B cell (primary cell): ENCODE data around the gene OAT.

Experiments used
- CTCF ChIP-seq: fragments of 200-600 bp; IDR thresholded peaks from one replicate; pipeline ENCODE4 v1.8.0; 2022; ENCODE audit warnings: antibody characterized with exemption, mild to moderate bottlenecking
- EZH2 ChIP-seq: IDR thresholded peaks from 2 replicates; pipeline ENCODE4 v1.6.1; 2012; ENCODE audit warnings: borderline replicate concordance, low read depth, mild to moderate bottlenecking, moderate library complexity, low read length; ENCODE audit not compliant: insufficient read depth, poor library complexity, severe bottlenecking

- TF ChIP-seq EZH2 (no peak), CTCF (no peak)
These were observed 25.9 kb downstream of the OAT start for GRCh38 chr10:124392626-124393342.
